ENCODE data around the gene CHTF18. TPM values are rescaled to one million over a fixed set of nuclear protein-coding genes. Genes with fewer than 3 reads are reported as not detected.
A peak's percentile ranks its signal among the peaks of the same experiment; 100 is the strongest.
"Not testable (repeated sequence)": the region's sequence is repeated elsewhere in the genome, so short reads cannot be mapped to it uniquely, and the experiment has no call there.

CHTF18 gene
- total RNA-seq, 1 experiment from 2014 or later, result 30.9 TPM

GRCh38 chr16:740764-741505 is 47.5 kb upstream of the CHTF18 start, which contains the start of gene CIAO3:
Gene CIAO3 (minus strand): TSS chr16:740997. CDS start chr16:740985, 12 bp downstream.
- Mint-ChIP-seq H3K36me3 (ENCODE audit: insufficient read depth, unreplicated experiment) (peaks cover 32% of the 10 kb centered on the region), H3K4me1 (ENCODE audit: insufficient read depth, unreplicated experiment) (peaks cover 6% of the 10 kb centered on the region), H3K9me3 (ENCODE audit: unreplicated experiment) (no peaks in the 10 kb centered on the region), H3K27ac (ENCODE audit: low read depth, unreplicated experiment) (peak within 1 kb of the TSS; percentile 84), H3K27me3 (ENCODE audit: insufficient read depth, unreplicated experiment) (no peaks in the 10 kb centered on the region), H3K4me3 (ENCODE audit: unreplicated experiment) (peak within 1 kb of the TSS; percentile 74)
- POLR2A ChIA-PET, result interaction anchor here (0.5 to 3.6 kb wide), 20 partner anchors 8 to 216 kb away, joined by 3 to 26 read pairs (median 6); partner anchors contain the start of genes ANTKMT, CCDC78, HAGHL and METRN
- intact Hi-C loops (cut with micrococcal nuclease), result no loop called here
- DNase-seq (ENCODE audit: unreplicated experiment), result peak; percentile 88
- CTCF ChIA-PET, result interaction anchor here (0.5 to 5.9 kb wide), 17 partner anchors 9 to 323 kb away, joined by 3 to 37 read pairs (median 4); partner anchors contain the start of genes CHTF18, MSLN and RPUSD1
- peak; percentile 96 for TF ChIP-seq CTCF (IDR thresholded peaks at IDR 0.05; ENCODE audit: unreplicated experiment)
- TSS peak; percentile 77 for BruUV-seq (replicated peaks)

- Mint-ChIP-seq H3K4me3 (ENCODE audit: unreplicated experiment) (peak overlapping the region; percentile 74), H3K27ac (ENCODE audit: low read depth, unreplicated experiment) (peak overlapping the region; percentile 84), H3K4me1 (ENCODE audit: insufficient read depth, unreplicated experiment) (peaks cover 6% of the 10 kb centered on the region), H3K36me3 (ENCODE audit: insufficient read depth, unreplicated experiment) (peaks cover 22% of the 10 kb centered on the region), H3K27me3 (ENCODE audit: insufficient read depth, unreplicated experiment) (no peaks in the 10 kb centered on the region), H3K9me3 (ENCODE audit: unreplicated experiment) (no peaks in the 10 kb centered on the region)
- intact Hi-C loops (cut with micrococcal nuclease), result no loop called here
- ChIA-PET CTCF (interaction anchor here (0.6 to 5.9 kb wide), 13 partner anchors 9 to 361 kb away, joined by 3 to 37 read pairs (median 5); partner anchors contain the start of gene MSLN), POLR2A (interaction anchor here (1.7 to 3.6 kb wide), 7 partner anchors 13 to 42 kb away, joined by 5 to 26 read pairs (median 19); partner anchors contain the start of genes ANTKMT and MSLN)
- BruUV-seq (replicated peaks), result no TSS peak
- no peak for TF ChIP-seq CTCF (IDR thresholded peaks at IDR 0.05; ENCODE audit: unreplicated experiment)
- DNase-seq (ENCODE audit: unreplicated experiment), result no peak
Observed at GRCh38 chr16:741986-742629, 46.3 kb upstream of the CHTF18 start.

DNA sequence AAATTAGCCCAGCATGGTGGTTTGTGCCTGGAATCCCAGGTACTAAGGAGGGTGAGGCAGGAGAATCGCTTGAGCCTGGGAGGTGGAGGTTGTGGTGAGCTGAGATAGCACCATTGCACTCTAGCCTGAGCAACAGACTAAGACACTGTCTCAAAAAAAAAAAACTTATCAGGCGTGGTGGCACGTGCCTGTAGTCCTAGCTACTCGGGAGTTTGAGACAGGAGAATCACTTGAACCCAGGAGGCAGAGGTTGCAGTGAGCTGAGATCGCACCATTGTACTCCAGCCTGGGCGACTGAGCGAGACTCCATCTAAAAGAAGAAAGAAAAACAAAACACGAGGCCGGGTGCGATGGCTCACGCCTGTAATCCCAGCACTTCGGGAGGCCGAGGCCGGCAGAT is 45.5 kb upstream of the CHTF18 start:
- POLR2A ChIA-PET; H3K27me3 Mint-ChIP-seq (ENCODE audit: insufficient read depth, unreplicated experiment); BruUV-seq (replicated peaks); intact Hi-C loops (cut with micrococcal nuclease); H3K9me3 Mint-ChIP-seq (ENCODE audit: unreplicated experiment); DNase-seq (ENCODE audit: unreplicated experiment); H3K4me3 Mint-ChIP-seq (ENCODE audit: unreplicated experiment); H3K4me1 Mint-ChIP-seq (ENCODE audit: insufficient read depth, unreplicated experiment): not testable (repeated sequence)
- peaks cover 14% of the 10 kb centered on the region for H3K36me3 Mint-ChIP-seq (ENCODE audit: insufficient read depth, unreplicated experiment)
- CTCF ChIA-PET, result interaction anchor here (0.6 to 4.0 kb wide), 5 partner anchors 9 to 360 kb away, joined by 3 to 32 read pairs (median 3); no protein-coding TSS in a partner anchor
- peak overlapping the region; percentile 54 for H3K27ac Mint-ChIP-seq (ENCODE audit: low read depth, unreplicated experiment)

GRCh38 chr16:743794-744500 is 44.5 kb upstream of the CHTF18 start:
- TF ChIP-seq CTCF (IDR thresholded peaks at IDR 0.05; ENCODE audit: unreplicated experiment), result no peak
- Mint-ChIP-seq H3K27ac (ENCODE audit: low read depth, unreplicated experiment) (no peak overlapping the region), H3K9me3 (ENCODE audit: unreplicated experiment) (no peaks in the 10 kb centered on the region), H3K4me3 (ENCODE audit: unreplicated experiment) (no peak overlapping the region), H3K27me3 (ENCODE audit: insufficient read depth, unreplicated experiment) (no peaks in the 10 kb centered on the region), H3K4me1 (ENCODE audit: insufficient read depth, unreplicated experiment) (no peaks in the 10 kb centered on the region), H3K36me3 (ENCODE audit: insufficient read depth, unreplicated experiment) (peaks cover 9% of the 10 kb centered on the region)
- BruUV-seq (replicated peaks), result no TSS peak
- intact Hi-C loops (cut with micrococcal nuclease), result no loop called here
- ChIA-PET CTCF (interaction anchor here (0.6 to 4.0 kb wide), 6 partner anchors 11 to 313 kb away, joined by 3 to 32 read pairs (median 4); no protein-coding TSS in a partner anchor), POLR2A (interaction anchor here (1.0 kb wide), 1 partner anchor 42 kb away, joined by 3 read pairs; no protein-coding TSS in a partner anchor)
- DNase-seq (ENCODE audit: unreplicated experiment), result no peak
